Endothelial cell of umbilical vein (primary cell): ENCODE results near the gene GPX8.
A peak's percentile ranks its signal among the peaks of the same experiment; 100 is the strongest.

ENCODE experiments used
- MYC ChIP-seq: IDR thresholded peaks from one replicate; pipeline ENCODE4 v1.6.1; 2011; ENCODE audit warnings: mild to moderate bottlenecking, low read depth, low read length
- POLR2A ChIP-seq: IDR thresholded peaks from 2 replicates; pipeline ENCODE4 v1.6.1; 2012; ENCODE audit warnings: low read depth, mild to moderate bottlenecking, control low read depth, low read length
- POLR2AphosphoS5 ChIP-seq: IDR thresholded peaks from 2 replicates; pipeline ENCODE4 v1.6.1; 2012; ENCODE audit warnings: low read depth, mild to moderate bottlenecking, control low read depth, low read length, moderate library complexity; ENCODE audit not compliant: insufficient read depth
- TF ChIP-seq, protein P1 (sequence below), 2 donors: IDR thresholded peaks; 1 replicate in 1 of 2; 2 replicates in 1 of 2; pipeline ENCODE4 v1.5.1; 2011; ENCODE audit warnings: low read length in 2 of 2, mild to moderate bottlenecking in 2 of 2, moderate library complexity in 2 of 2, control low read depth in 1 of 2, inconsistent platforms in 1 of 2, low read depth in 1 of 2; ENCODE audit not compliant: insufficient read depth in 1 of 2; ENCODE audit errors: extremely low read depth in 1 of 2

DNA sequence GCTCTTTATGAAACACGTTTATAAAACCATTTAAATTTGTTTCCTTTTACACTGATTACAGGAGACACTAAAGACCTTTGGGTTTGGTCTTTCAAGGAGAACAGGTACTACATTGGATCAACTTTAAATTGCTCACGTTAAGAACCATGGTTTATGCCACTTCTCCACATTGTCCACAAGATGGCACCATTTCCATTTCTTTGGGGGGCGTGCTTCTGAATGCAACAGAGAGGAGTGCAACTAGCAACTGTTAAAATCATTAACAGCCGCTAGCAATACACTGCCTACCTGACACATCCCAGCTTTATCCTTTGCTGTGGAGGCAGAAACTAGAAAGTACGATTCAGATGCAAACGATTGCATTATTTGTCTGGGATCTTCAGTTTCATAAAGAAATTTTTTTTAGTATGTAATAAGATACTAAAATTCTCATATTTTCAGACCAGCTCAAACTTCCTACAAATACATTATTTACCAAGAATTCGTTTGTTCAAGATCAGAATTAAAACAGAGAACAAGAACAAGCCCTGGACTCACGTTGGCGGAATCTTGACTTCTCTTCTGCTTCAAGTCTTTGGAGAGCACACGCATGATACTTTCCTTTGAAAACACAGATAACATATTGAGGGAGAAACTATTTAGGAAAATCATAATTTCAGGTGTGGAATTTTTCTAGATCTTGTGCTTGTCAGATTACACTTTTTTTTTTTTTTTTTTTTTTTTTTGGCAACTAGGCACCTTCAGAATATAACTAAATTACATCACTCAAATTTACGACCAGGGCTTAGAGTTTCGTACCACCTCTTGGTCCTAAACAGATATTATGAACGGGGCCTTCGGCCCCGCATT lies 12.3 kb downstream of the GPX8 start:
- TF ChIP-seq, protein P1, sequence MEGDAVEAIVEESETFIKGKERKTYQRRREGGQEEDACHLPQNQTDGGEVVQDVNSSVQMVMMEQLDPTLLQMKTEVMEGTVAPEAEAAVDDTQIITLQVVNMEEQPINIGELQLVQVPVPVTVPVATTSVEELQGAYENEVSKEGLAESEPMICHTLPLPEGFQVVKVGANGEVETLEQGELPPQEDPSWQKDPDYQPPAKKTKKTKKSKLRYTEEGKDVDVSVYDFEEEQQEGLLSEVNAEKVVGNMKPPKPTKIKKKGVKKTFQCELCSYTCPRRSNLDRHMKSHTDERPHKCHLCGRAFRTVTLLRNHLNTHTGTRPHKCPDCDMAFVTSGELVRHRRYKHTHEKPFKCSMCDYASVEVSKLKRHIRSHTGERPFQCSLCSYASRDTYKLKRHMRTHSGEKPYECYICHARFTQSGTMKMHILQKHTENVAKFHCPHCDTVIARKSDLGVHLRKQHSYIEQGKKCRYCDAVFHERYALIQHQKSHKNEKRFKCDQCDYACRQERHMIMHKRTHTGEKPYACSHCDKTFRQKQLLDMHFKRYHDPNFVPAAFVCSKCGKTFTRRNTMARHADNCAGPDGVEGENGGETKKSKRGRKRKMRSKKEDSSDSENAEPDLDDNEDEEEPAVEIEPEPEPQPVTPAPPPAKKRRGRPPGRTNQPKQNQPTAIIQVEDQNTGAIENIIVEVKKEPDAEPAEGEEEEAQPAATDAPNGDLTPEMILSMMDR (IDR thresholded peaks at IDR 0.05; ENCODE audit: extremely low read depth in 1 of 2, insufficient read depth in 1 of 2, low read depth in 1 of 2, low read length in 2 of 2), result peak; percentile 60 to 70
- TF ChIP-seq POLR2A, result no peak
- no peak for TF ChIP-seq POLR2AphosphoS5
- TF ChIP-seq MYC, result no peak
